Measurements from ENCODE around the gene ETFBKMT.

DNA sequence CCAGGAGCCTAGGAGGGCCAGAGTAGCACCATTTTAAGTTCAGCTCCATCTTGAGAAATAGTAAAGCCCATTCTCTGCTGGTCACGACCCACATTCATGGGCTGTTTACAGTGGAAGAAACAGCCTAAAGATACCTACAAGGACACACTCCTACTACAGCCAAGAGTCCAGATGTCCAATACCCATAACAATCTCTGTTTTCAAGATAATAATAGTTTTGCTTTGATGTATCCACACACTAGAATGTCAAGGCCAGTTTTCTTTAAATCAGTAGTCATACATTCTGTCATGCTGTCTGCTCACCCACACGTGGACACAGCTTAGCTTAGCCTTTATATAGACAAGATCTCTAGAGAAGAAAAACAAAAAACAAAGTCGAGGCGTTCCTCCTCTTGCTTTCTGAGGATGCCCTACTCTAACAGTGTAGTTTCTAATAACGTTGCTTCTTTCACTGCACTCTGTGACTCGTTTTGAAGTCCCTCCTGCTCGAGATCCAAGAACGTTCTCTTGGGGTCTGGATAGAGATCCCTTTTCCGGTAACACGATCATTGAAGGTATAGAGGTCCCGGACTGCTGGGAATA is 17.9 kb upstream of the ETFBKMT start:
- TF ChIP-seq, protein P1, sequence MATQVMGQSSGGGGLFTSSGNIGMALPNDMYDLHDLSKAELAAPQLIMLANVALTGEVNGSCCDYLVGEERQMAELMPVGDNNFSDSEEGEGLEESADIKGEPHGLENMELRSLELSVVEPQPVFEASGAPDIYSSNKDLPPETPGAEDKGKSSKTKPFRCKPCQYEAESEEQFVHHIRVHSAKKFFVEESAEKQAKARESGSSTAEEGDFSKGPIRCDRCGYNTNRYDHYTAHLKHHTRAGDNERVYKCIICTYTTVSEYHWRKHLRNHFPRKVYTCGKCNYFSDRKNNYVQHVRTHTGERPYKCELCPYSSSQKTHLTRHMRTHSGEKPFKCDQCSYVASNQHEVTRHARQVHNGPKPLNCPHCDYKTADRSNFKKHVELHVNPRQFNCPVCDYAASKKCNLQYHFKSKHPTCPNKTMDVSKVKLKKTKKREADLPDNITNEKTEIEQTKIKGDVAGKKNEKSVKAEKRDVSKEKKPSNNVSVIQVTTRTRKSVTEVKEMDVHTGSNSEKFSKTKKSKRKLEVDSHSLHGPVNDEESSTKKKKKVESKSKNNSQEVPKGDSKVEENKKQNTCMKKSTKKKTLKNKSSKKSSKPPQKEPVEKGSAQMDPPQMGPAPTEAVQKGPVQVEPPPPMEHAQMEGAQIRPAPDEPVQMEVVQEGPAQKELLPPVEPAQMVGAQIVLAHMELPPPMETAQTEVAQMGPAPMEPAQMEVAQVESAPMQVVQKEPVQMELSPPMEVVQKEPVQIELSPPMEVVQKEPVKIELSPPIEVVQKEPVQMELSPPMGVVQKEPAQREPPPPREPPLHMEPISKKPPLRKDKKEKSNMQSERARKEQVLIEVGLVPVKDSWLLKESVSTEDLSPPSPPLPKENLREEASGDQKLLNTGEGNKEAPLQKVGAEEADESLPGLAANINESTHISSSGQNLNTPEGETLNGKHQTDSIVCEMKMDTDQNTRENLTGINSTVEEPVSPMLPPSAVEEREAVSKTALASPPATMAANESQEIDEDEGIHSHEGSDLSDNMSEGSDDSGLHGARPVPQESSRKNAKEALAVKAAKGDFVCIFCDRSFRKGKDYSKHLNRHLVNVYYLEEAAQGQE (IDR thresholded peaks at IDR 0.05): no peak
- no peak for TF ChIP-seq SMC3 (IDR thresholded peaks at IDR 0.05)
